ENCODE measurements around the gene GFY. TPM values are rescaled to one million over a fixed set of nuclear protein-coding genes. Genes with fewer than 3 reads are reported as not detected.

GFY gene
- total and polyA plus RNA-seq, 2 donors (not counting 1 experiment from before 2014, with no cell fraction given): not detected

DNA sequence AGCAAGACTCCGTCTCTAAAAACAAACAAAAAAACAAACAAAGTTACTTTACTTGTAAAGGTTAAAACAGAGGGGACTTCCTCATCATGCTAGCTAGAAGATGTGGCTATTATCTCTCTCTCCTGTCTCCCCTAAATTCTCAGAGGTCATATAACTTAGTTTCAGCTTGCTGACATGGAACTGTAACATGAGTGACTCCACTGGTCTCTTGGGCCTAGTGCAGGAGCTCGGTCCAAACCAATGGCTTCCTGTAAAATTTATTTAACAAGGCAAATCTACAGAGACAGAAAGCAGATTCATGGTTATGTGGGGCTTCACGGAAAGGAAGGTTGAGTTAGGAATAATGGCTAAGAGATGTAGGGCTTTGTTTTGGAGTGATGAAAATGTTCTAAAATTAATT, 46.7 kb upstream of the GFY start:
- H3K27ac ChIP-seq (ENCODE audit: low read length in 2 of 2): no peak overlapping the region
- H4K20me1 ChIP-seq (ENCODE audit: control insufficient read depth, insufficient read depth, low read length, poor library complexity, severe bottlenecking): no peaks in the 10 kb centered on the region
- Mint-ChIP-seq H3K4me3 (no peak overlapping the region), H3K9me3 (ENCODE audit: insufficient read depth) (peaks cover 3% of the 10 kb centered on the region), H3K27ac (no peak overlapping the region), H3K27me3 (no peaks in the 10 kb centered on the region), H3K4me1 (no peaks in the 10 kb centered on the region)
- no peaks in the 10 kb centered on the region for H3K4me1 ChIP-seq (ENCODE audit: control insufficient read depth in 2 of 2, insufficient read depth in 2 of 2, low read length in 2 of 2)
- intact Hi-C loops (cut with micrococcal nuclease): no loop called here
- no peak overlapping the region for H3K4me2 ChIP-seq (replicated peaks; ENCODE audit: low read depth, low read length, poor library complexity, severe bottlenecking)
- WGBS (ENCODE audit: insufficient coverage): no CpG with 5 or more reads among the region's 3 CpGs
- ATAC-seq (ENCODE audit: low read depth) (no peak), DNase-seq (no peak)
- ChIA-PET POLR2A (no interaction called here), CTCF (interaction anchor here (0.7 to 1.7 kb wide), 3 partner anchors 18 to 72 kb away, joined by 3 to 4 read pairs (median 3); partner anchors contain the start of gene CD37)
- H3K36me3 ChIP-seq (replicated peaks in 1 of 2; ENCODE audit: control extremely low read depth in 1 of 2, control insufficient read depth in 1 of 2, extremely low read depth in 1 of 2, insufficient read depth in 2 of 2, low read length in 1 of 2): no peaks in the 10 kb centered on the region
- no peak overlapping the region for H2AFZ ChIP-seq (ENCODE audit: insufficient read depth, low read depth, low read length, poor library complexity, severe bottlenecking)
- no peak for TF ChIP-seq EZH2 (IDR thresholded peaks at IDR 0.05; ENCODE audit: borderline replicate concordance, insufficient read depth, low read depth, low read length, poor library complexity, severe bottlenecking)
- TF ChIP-seq, protein P1, sequence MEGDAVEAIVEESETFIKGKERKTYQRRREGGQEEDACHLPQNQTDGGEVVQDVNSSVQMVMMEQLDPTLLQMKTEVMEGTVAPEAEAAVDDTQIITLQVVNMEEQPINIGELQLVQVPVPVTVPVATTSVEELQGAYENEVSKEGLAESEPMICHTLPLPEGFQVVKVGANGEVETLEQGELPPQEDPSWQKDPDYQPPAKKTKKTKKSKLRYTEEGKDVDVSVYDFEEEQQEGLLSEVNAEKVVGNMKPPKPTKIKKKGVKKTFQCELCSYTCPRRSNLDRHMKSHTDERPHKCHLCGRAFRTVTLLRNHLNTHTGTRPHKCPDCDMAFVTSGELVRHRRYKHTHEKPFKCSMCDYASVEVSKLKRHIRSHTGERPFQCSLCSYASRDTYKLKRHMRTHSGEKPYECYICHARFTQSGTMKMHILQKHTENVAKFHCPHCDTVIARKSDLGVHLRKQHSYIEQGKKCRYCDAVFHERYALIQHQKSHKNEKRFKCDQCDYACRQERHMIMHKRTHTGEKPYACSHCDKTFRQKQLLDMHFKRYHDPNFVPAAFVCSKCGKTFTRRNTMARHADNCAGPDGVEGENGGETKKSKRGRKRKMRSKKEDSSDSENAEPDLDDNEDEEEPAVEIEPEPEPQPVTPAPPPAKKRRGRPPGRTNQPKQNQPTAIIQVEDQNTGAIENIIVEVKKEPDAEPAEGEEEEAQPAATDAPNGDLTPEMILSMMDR (IDR thresholded peaks at IDR 0.05): no peak
- no peaks in the 10 kb centered on the region for H3K79me2 ChIP-seq (ENCODE audit: control insufficient read depth, insufficient read depth, low read length)
- no peak overlapping the region for H3K4me3 ChIP-seq (ENCODE audit: control extremely low read depth in 1 of 5, extremely low read depth in 1 of 5, insufficient read depth in 1 of 5, low read depth in 2 of 5, low read length in 4 of 5)
- H3K9me3 ChIP-seq (ENCODE audit: control extremely low read depth in 1 of 3, control insufficient read depth in 2 of 3, insufficient read depth in 1 of 3, low read length in 2 of 3): peaks cover 4 to 11% (median 8%) of the 10 kb centered on the region in 3 donors
- H3K9ac ChIP-seq (ENCODE audit: low read length): no peak overlapping the region
- no peaks in the 10 kb centered on the region for H3K27me3 ChIP-seq (replicated peaks in 1 of 4; ENCODE audit: control extremely low read depth in 1 of 4, control insufficient read depth in 3 of 4, insufficient read depth in 4 of 4, low read length in 3 of 4)

DNA sequence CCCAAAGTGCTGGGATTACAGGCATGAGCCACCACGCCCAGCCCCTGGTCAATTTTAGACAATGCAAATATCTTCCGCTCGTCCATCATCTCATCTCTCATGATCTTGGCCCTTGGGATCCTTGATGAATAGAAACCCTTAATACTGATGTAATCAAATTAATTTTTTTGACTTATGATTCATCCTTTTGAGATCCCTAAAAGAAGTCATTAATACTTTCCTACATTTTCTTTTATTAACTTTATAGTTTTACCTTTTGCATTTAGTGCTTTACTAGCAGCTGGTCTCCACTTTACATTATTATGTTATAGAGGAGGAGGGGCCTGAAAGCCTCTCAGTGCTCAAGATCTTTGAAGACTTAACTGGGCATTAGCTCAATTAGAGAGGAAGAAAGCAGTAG, 44.8 kb upstream of the GFY start:
- H4K20me1 ChIP-seq (ENCODE audit: control insufficient read depth, insufficient read depth, low read length, poor library complexity, severe bottlenecking): no peaks in the 10 kb centered on the region
- no peak overlapping the region for H3K4me2 ChIP-seq (replicated peaks; ENCODE audit: low read depth, low read length, poor library complexity, severe bottlenecking)
- no CpG with 5 or more reads among the region's 3 CpGs for WGBS (ENCODE audit: insufficient coverage)
- no peak overlapping the region for H3K9ac ChIP-seq (ENCODE audit: low read length)
- H3K4me1 ChIP-seq (ENCODE audit: control insufficient read depth in 2 of 2, insufficient read depth in 2 of 2, low read length in 2 of 2): no peaks in the 10 kb centered on the region
- ChIA-PET CTCF (interaction anchor here (0.6 to 1.8 kb wide), 3 partner anchors 8 to 10 kb away, joined by 3 to 6 read pairs (median 3); no protein-coding TSS in a partner anchor), POLR2A (no interaction called here)
- H3K4me3 ChIP-seq (ENCODE audit: control extremely low read depth in 1 of 5, extremely low read depth in 1 of 5, insufficient read depth in 1 of 5, low read depth in 2 of 5, low read length in 4 of 5): no peak overlapping the region
- peaks cover 5 to 11% (median 8%) of the 10 kb centered on the region in 3 donors for H3K9me3 ChIP-seq (ENCODE audit: control extremely low read depth in 1 of 3, control insufficient read depth in 2 of 3, insufficient read depth in 1 of 3, low read length in 2 of 3)
- H3K4me1 Mint-ChIP-seq: no peaks in the 10 kb centered on the region
- intact Hi-C loops (cut with micrococcal nuclease): no loop called here
- no peak overlapping the region for H2AFZ ChIP-seq (ENCODE audit: insufficient read depth, low read depth, low read length, poor library complexity, severe bottlenecking)
- no peak for TF ChIP-seq EZH2 (IDR thresholded peaks at IDR 0.05; ENCODE audit: borderline replicate concordance, insufficient read depth, low read depth, low read length, poor library complexity, severe bottlenecking)
- TF ChIP-seq, protein P1 (IDR thresholded peaks at IDR 0.05): no peak
- DNase-seq (no peak), ATAC-seq (ENCODE audit: low read depth) (no peak)
- no peaks in the 10 kb centered on the region for H3K36me3 ChIP-seq (replicated peaks in 1 of 2; ENCODE audit: control extremely low read depth in 1 of 2, control insufficient read depth in 1 of 2, extremely low read depth in 1 of 2, insufficient read depth in 2 of 2, low read length in 1 of 2)
- H3K27ac Mint-ChIP-seq: no peak overlapping the region
- peaks cover 3% of the 10 kb centered on the region for H3K9me3 Mint-ChIP-seq (ENCODE audit: insufficient read depth)
- no peak overlapping the region for H3K27ac ChIP-seq (ENCODE audit: low read length in 2 of 2)
- no peaks in the 10 kb centered on the region for H3K79me2 ChIP-seq (ENCODE audit: control insufficient read depth, insufficient read depth, low read length)
- no peaks in the 10 kb centered on the region for H3K27me3 Mint-ChIP-seq
- no peak overlapping the region for H3K4me3 Mint-ChIP-seq
- H3K27me3 ChIP-seq (replicated peaks in 1 of 4; ENCODE audit: control extremely low read depth in 1 of 4, control insufficient read depth in 3 of 4, insufficient read depth in 4 of 4, low read length in 3 of 4): no peaks in the 10 kb centered on the region

All from B cell (primary cell).